Upper lobe of left lung (tissue), 4 donors: ENCODE data around the gene NOVA1.

ENCODE experiments used
- EP300 ChIP-seq, 4 donors: sonication (generic); formaldehyde crosslinking; IDR thresholded peaks; one replicate each; pipeline ENCODE4 v1.5.1; 2017; ENCODE audit warnings: antibody characterized with exemption in 4 of 4, control low read depth in 2 of 4
- POLR2A ChIP-seq, 4 donors: fragments of 450-650 bp; IDR thresholded peaks; one replicate each; pipeline ENCODE4 v1.5.1; 2016 to 2017; ENCODE audit warnings: antibody characterized with exemption in 4 of 4, mild to moderate bottlenecking in 2 of 4
- POLR2AphosphoS5 ChIP-seq, 2 donors: sonication (generic); formaldehyde crosslinking; IDR thresholded peaks; one replicate each; pipeline ENCODE4 v1.5.1; 2017; ENCODE audit warnings: antibody characterized with exemption in 2 of 2
- TF ChIP-seq, protein P1 (sequence below), 6 experiments: fragments of 450-650 bp in 4 of 6; fragments of 200-600 bp in 2 of 6; sonication (generic) in 2 of 6; IDR thresholded peaks; one replicate each; pipeline ENCODE4 v1.5.1; 2016 to 2019; ENCODE audit warnings: antibody characterized with exemption in 6 of 6

DNA sequence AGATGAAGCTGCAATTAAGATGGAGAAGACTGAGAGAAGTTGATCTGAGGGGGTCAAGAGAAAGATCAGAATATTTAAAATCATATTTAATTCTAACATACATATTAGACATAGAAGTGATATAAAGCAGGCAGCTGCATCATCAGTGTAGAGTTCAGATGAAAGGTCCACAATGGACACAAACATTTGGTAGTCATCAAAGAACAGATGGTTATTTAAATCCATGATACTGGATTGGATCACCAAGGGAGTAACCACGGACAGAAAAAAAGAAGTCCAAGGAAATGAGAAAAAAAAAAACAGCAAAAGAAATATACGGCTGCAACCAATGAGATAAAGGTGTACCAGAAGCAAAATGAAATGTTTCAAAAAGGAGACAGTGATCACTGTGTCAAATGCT, 20.1 kb downstream of the NOVA1 start:
- TF ChIP-seq POLR2A (IDR thresholded peaks at IDR 0.05) (no peak), EP300 (IDR thresholded peaks at IDR 0.05) (no peak), POLR2AphosphoS5 (IDR thresholded peaks at IDR 0.05) (no peak)
- TF ChIP-seq, protein P1, sequence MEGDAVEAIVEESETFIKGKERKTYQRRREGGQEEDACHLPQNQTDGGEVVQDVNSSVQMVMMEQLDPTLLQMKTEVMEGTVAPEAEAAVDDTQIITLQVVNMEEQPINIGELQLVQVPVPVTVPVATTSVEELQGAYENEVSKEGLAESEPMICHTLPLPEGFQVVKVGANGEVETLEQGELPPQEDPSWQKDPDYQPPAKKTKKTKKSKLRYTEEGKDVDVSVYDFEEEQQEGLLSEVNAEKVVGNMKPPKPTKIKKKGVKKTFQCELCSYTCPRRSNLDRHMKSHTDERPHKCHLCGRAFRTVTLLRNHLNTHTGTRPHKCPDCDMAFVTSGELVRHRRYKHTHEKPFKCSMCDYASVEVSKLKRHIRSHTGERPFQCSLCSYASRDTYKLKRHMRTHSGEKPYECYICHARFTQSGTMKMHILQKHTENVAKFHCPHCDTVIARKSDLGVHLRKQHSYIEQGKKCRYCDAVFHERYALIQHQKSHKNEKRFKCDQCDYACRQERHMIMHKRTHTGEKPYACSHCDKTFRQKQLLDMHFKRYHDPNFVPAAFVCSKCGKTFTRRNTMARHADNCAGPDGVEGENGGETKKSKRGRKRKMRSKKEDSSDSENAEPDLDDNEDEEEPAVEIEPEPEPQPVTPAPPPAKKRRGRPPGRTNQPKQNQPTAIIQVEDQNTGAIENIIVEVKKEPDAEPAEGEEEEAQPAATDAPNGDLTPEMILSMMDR (IDR thresholded peaks at IDR 0.05) = no peak
